Nephron progenitor cell (in vitro differentiated cells): ENCODE data around the gene FAM131B.

ENCODE experiments used
- DNase-seq: peaks from one replicate; pipeline ENCODE4 v3.0.0; 2021
- H3K27ac Mint-ChIP-seq: 2 replicates; pipeline ENCODE4 v1.8.0; 2021; ENCODE audit warnings: mild to moderate bottlenecking, moderate library complexity, mixed read lengths
- H3K27me3 Mint-ChIP-seq: 2 replicates; pipeline ENCODE4 v1.8.0; 2021; ENCODE audit warnings: mild to moderate bottlenecking, low read depth, mixed read lengths; ENCODE audit not compliant: poor library complexity
- H3K36me3 Mint-ChIP-seq: 2 replicates; pipeline ENCODE4 v1.8.0; 2021; ENCODE audit warnings: low read depth, mixed read lengths
- H3K4me1 Mint-ChIP-seq: 2 replicates; pipeline ENCODE4 v1.8.0; 2021; ENCODE audit warnings: mixed read lengths
- H3K4me3 Mint-ChIP-seq: 2 replicates; pipeline ENCODE4 v1.8.0; 2021; ENCODE audit warnings: mild to moderate bottlenecking, moderate library complexity, mixed read lengths
- H3K9me3 Mint-ChIP-seq: 2 replicates; pipeline ENCODE4 v1.8.0; 2021; ENCODE audit warnings: mild to moderate bottlenecking, moderate library complexity, mixed read lengths
- TF ChIP-seq, protein P1 (sequence below): fragments of 200-600 bp; sonication (generic); IDR thresholded peaks from 2 replicates; pipeline ENCODE4 v1.5.0; 2021; ENCODE audit warnings: antibody characterized with exemption

Gene FAM131B

DNA sequence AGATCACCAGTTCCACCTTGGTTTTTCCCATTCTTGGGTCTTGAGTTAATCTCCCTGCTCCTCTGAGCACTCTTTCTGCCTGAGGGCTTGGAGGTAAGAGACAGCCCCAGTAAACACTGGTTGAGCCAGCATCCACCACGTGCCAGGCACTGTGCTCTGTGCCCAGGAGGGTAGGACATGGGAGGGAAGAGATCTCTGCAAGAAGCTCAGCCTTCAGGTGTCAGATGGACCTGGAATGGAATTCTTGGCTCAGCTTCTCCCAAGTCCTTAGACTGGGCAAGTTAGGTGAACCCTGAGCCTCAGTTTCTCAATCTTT, 21.1 kb upstream of the FAM131B start:
- no peak for DNase-seq
- no peaks in the 10 kb centered on the region for H3K36me3 Mint-ChIP-seq
- peak overlapping the region; percentile 78 for H3K4me3 Mint-ChIP-seq
- H3K4me1 Mint-ChIP-seq, result peaks cover 15% of the 10 kb centered on the region
- no peaks in the 10 kb centered on the region for H3K27me3 Mint-ChIP-seq
- no peak overlapping the region for H3K27ac Mint-ChIP-seq
- no peaks in the 10 kb centered on the region for H3K9me3 Mint-ChIP-seq
- TF ChIP-seq, protein P1, sequence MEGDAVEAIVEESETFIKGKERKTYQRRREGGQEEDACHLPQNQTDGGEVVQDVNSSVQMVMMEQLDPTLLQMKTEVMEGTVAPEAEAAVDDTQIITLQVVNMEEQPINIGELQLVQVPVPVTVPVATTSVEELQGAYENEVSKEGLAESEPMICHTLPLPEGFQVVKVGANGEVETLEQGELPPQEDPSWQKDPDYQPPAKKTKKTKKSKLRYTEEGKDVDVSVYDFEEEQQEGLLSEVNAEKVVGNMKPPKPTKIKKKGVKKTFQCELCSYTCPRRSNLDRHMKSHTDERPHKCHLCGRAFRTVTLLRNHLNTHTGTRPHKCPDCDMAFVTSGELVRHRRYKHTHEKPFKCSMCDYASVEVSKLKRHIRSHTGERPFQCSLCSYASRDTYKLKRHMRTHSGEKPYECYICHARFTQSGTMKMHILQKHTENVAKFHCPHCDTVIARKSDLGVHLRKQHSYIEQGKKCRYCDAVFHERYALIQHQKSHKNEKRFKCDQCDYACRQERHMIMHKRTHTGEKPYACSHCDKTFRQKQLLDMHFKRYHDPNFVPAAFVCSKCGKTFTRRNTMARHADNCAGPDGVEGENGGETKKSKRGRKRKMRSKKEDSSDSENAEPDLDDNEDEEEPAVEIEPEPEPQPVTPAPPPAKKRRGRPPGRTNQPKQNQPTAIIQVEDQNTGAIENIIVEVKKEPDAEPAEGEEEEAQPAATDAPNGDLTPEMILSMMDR, result no peak

DNA sequence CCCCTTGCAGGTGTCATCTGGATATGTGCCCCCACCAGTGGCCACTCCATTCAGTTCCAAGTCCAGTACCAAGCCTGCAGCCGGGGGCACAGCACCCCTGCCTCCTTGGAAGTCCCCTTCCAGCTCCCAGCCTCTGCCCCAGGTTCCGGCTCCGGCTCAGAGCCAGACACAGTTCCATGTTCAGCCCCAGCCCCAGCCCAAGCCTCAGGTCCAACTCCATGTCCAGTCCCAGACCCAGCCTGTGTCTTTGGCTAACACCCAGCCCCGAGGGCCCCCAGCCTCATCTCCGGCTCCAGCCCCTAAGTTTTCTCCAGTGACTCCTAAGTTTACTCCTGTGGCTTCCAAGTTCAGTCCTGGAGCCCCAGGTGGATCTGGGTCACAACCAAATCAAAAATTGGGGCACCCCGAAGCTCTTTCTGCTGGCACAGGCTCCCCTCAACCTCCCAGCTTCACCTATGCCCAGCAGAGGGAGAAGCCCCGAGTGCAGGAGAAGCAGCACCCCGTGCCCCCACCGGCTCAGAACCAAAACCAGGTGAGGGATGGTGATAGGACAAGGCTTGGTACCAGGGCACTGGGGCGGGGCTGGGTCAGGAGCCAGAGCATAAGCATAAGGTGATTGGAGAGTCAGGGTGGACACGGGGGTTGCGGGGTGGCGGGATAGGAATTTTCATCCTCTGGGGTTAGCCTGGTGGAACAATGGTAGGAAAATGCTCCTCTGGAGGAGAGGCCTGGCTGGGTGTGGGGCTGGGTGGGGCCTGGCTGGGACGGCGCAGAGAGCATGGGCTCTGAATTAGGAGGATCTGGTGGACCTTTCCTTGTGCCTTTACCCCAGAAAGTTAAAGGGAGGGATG, 20.5 kb upstream of the FAM131B start:
- peaks cover 21% of the 10 kb centered on the region for H3K4me1 Mint-ChIP-seq
- H3K27me3 Mint-ChIP-seq, result no peaks in the 10 kb centered on the region
- no peak overlapping the region for H3K27ac Mint-ChIP-seq
- H3K36me3 Mint-ChIP-seq, result no peaks in the 10 kb centered on the region
- no peak for DNase-seq
- TF ChIP-seq, protein P1, result no peak
- H3K9me3 Mint-ChIP-seq, result no peaks in the 10 kb centered on the region
- H3K4me3 Mint-ChIP-seq, result peak overlapping the region; percentile 78

DNA sequence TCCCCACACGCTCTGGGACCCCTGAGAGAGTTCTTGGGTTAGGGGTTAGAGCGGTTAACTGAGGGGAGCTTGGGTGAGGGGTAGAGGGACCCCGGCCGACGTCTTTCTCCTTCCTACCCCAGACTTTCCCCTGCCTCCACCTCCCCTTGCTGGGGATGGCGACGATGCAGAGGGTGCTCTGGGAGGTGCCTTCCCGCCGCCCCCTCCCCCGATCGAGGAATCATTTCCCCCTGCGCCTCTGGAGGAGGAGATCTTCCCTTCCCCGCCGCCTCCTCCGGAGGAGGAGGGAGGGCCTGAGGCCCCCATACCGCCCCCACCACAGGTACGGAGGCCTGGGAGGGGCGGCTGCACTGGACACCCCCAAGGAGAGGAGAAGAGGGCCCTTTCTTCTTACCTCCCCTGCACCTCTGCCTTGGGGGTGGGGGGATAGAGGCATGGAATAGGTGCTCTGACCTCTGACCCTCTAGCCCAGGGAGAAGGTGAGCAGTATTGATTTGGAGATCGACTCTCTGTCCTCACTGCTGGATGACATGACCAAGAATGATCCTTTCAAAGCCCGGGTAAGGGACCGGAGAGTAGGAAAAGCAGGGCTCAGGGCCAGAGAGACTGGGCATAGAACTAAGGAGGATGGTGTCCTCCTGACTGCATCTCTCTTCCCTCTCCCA, 19.7 kb upstream of the FAM131B start:
- H3K27me3 Mint-ChIP-seq, result no peaks in the 10 kb centered on the region
- no peaks in the 10 kb centered on the region for H3K36me3 Mint-ChIP-seq
- H3K9me3 Mint-ChIP-seq, result no peaks in the 10 kb centered on the region
- H3K4me3 Mint-ChIP-seq, result peak overlapping the region; percentile 78
- no peak overlapping the region for H3K27ac Mint-ChIP-seq
- H3K4me1 Mint-ChIP-seq, result peaks cover 23% of the 10 kb centered on the region
- TF ChIP-seq, protein P1, result no peak
- no peak for DNase-seq

DNA sequence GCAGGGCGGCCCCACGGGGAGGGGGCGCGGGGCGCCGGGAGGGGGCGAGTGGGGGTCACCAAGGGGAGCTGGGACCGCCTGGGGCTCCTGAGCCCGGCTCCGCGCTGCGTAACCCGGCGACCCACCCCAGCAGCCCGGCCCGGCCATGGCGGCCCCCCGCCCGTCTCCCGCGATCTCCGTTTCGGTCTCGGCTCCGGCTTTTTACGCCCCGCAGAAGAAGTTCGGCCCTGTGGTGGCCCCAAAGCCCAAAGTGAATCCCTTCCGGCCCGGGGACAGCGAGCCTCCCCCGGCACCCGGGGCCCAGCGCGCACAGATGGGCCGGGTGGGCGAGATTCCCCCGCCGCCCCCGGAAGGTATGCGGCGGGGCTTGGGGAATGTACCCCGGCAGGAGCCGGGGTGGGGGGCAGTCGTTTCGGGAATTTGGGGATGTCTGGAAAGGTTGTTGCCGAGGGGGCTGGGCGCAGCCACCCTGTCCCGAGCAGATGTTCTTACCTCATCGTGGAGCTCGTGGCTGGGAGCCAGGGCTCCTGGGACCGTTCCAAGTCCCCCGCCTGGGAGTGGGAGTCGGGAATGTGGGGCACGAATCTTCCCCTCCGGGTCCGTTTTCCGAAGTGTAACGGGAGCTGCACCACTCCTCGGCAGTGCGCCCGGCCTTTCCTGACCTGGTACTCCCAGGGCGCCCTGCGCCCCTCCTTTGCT, 19.1 kb upstream of the FAM131B start:
- H3K27me3 Mint-ChIP-seq, result no peaks in the 10 kb centered on the region
- H3K4me3 Mint-ChIP-seq, result peak overlapping the region; percentile 78
- peaks cover 30% of the 10 kb centered on the region for H3K4me1 Mint-ChIP-seq
- no peaks in the 10 kb centered on the region for H3K9me3 Mint-ChIP-seq
- TF ChIP-seq, protein P1, result no peak
- peak; percentile 43 for DNase-seq
- H3K36me3 Mint-ChIP-seq, result no peaks in the 10 kb centered on the region
- no peak overlapping the region for H3K27ac Mint-ChIP-seq

DNA sequence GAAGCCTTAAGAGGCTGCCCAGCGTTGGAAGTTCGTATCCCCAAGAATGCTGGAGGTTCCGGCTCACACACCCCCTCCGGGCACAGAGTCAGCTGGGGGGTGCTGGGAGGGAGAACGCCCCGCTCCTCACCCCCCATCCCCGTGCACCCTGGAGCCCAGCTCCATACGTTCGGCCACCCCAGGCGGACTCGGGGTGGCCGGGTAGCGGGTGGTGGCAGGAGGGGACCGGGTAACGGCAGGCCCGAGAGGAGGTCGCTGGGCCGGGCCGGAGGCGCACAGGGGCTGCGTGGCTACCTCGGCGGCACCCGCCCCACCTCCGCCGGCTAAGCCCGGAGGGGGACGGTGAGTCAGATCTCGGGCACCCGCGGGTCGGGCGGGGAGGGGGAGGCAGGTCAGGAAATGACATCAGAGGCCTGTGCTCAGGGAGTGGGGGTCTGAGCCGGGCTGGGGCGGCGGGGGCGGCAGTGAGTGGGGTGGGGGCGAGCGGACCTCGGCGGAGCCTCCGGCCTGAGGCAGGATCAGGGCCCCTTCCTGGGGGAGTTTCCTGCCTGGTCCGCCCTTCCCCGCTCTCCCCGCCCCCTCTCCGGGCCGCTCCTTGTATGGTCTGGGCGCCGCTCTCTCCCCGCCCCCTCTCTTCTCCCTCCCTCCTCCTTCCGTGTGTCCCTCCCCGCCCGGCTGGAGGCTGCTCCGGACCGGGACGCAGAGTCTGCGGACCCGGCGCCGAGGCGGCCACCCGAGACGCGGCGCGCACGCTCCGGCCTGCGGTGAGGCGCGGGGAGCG, 18.3 kb upstream of the FAM131B start, which contains the start of gene ZYX:
ZYX (plus strand) TSS at position 700 of the 781 bp plus-strand sequence. CDS start 227 bp downstream, outside the sequence.
- Mint-ChIP-seq H3K36me3 (no peaks in the 10 kb centered on the region), H3K27me3 (no peaks in the 10 kb centered on the region), H3K27ac (no peak within 1 kb of the TSS), H3K4me3 (peak within 1 kb of the TSS; percentile 82), H3K4me1 (peaks cover 35% of the 10 kb centered on the region), H3K9me3 (no peaks in the 10 kb centered on the region)
- TF ChIP-seq, protein P1, result no peak
- peak; percentile 86 for DNase-seq
